Subcutaneous adipose tissue (tissue), 4 donors: Measurements from ENCODE around the gene ZNF646. TPM values are rescaled to one million over a fixed set of nuclear protein-coding genes. Genes with fewer than 3 reads are reported as not detected.

Experiments
- CTCF ChIP-seq: fragments of 450-650 bp; IDR thresholded peaks from one replicate; pipeline ENCODE4 v1.5.1; 2016; ENCODE audit warnings: low read depth, mild to moderate bottlenecking, control low read depth, antibody characterized with exemption, moderate library complexity
- total RNA-seq, 4 donors: library from RNA; depleted of rRNA; stranded (reverse); fragments of >200 nt; gene quantifications; one replicate each; pipeline ENCODE4 v1.1.0, GENCODE V29; 2016

ZNF646 gene
- total RNA-seq, 4 donors from 2014 or later = 8.3 to 15.6 (median 14.9) TPM

GRCh38 chr16:31112711-31113110, 38.5 kb downstream of the ZNF646 start:
- no peak for TF ChIP-seq CTCF

GRCh38 chr16:31113121-31114120, 39.2 kb downstream of the ZNF646 start:
- no peak for TF ChIP-seq CTCF

- TF ChIP-seq CTCF = no peak
Observed at GRCh38 chr16:31114468-31114867, 40.2 kb downstream of the ZNF646 start.

- TF ChIP-seq CTCF = no peak
Observed at GRCh38 chr16:31117384-31118222, 43.4 kb downstream of the ZNF646 start, which contains the start of gene KAT8. Gene KAT8 (plus strand): TSS chr16:31117664. CDS start chr16:31117682, 18 bp downstream.

GRCh38 chr16:31118223-31119155, 44.3 kb downstream of the ZNF646 start:
- TF ChIP-seq CTCF = no peak

- no peak for TF ChIP-seq CTCF
Observed at GRCh38 chr16:31120129-31120528, 45.9 kb downstream of the ZNF646 start.
